Measurements from ENCODE around the gene PRC1.

GRCh38 chr15:90932660-90932991 is 61.7 kb downstream of the PRC1 start:
- peak in 4 of 11 experiments; percentile 4 to 56 (median 16) for TF ChIP-seq CTCF (IDR thresholded peaks at IDR 0.05 in 8 of 11, conservative IDR thresholded peaks at IDR 0.05 in 3 of 11)
- TF ChIP-seq POLR2AphosphoS5 (IDR thresholded peaks at IDR 0.05), result no peak
- TF ChIP-seq POLR2A (IDR thresholded peaks at IDR 0.05), result no peak
